GM21619 (cell line): ENCODE data around the gene CDCP1.
"Not testable (repeated sequence)": the region's sequence is repeated elsewhere in the genome, so short reads cannot be mapped to it uniquely, and the experiment has no call there.

Source experiments
- ATAC-seq: cut with Tn5 transposase; IDR thresholded peaks from one replicate; pipeline ENCODE4 v1.9.1; 2021; ENCODE audit not compliant: unreplicated experiment

CDCP1 gene

DNA sequence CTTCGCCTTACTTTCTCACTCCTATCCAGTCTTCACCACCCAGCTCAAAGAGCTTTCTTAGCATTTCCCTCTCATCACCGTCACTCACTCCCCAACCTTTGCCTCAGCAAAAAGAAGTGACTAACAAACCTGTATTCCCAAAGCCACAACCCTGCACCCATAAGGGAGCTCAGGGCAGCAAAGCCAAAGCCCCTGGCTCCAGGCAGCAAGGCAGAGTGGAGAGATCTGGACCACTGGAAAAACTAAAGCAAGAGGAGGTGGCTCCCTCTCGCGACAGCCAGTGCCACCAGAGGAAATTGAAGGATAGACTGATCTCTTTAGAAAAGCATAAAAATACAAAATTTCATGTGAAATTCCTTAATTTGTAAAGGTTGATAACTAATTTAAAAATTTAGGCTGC, 25.1 kb upstream of the CDCP1 start:
- ATAC-seq, result no peak

DNA sequence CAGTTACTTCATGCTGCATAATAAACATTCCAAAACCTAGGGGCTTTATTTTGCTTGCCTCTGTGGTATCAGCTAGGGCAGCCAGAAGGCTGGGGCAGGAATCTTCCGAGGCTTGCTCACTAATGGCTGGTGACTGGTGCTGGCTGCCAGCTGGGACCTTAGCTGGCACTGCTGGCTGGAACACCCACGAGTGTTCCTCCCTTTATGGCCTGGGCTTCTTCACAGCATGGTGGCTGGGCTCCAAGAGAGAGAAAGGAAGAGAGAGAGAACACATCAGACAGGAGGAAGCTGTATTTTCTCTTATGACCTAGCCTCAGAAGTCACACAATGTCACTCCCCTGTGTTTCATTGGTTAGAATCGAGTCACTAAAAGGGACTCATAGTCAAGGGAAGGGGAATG, 23.9 kb upstream of the CDCP1 start:
- ATAC-seq, result no peak

DNA sequence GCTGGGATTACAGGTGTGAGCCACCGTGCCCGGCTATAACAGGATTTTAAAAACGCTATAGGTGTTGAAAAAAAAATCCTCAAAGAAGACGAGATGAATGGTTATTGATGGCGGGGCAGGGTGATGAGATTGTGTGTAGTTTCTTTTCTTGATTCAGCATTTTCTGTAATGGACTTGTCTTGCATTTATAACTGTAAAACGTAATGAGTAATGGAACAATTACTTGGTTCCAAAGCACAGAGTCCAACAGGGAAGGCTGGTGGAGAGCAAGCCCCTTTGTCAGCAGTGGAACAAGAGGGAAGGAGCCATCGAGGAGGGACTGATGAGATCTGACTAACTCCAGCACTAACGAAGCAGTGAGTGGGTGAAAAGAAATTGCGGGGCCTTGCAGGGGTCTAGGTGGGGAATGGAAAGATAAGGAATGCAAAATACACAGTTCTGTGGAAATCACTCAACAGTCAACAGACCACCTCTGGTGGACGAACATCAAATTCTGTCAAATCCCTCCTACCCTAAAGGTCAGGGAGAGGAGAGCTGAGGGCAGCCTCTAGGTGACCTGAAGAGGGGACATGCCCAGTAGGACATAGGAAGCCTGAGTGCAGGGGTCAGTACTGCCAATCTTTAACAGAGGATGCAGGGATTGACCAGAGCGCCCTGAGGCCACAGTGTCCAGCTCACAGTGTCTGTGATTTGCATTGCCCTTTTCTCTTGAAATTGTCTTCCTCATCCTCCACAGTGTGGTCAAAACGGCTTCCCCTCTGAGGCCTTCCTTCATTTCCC, 23.1 kb upstream of the CDCP1 start:
- no peak for ATAC-seq

DNA sequence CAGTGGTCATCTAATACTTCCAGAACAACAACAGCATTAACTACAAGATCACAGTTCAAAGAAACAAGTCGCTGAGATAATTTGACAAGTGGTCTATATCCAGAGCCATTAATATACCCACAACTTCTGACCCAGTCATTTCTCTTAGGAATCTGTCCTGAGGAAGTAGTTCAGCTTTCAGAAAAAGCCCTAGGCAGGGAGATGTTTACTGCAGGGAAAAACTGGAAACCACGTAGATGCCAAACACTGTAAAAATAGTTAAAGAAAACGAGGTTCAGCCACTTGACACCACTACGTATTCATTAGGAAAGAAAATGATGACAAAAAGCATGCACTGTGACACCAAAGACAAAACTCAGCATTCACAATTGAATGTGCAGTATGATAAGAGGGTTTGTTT, 22.3 kb upstream of the CDCP1 start:
- no peak for ATAC-seq

DNA sequence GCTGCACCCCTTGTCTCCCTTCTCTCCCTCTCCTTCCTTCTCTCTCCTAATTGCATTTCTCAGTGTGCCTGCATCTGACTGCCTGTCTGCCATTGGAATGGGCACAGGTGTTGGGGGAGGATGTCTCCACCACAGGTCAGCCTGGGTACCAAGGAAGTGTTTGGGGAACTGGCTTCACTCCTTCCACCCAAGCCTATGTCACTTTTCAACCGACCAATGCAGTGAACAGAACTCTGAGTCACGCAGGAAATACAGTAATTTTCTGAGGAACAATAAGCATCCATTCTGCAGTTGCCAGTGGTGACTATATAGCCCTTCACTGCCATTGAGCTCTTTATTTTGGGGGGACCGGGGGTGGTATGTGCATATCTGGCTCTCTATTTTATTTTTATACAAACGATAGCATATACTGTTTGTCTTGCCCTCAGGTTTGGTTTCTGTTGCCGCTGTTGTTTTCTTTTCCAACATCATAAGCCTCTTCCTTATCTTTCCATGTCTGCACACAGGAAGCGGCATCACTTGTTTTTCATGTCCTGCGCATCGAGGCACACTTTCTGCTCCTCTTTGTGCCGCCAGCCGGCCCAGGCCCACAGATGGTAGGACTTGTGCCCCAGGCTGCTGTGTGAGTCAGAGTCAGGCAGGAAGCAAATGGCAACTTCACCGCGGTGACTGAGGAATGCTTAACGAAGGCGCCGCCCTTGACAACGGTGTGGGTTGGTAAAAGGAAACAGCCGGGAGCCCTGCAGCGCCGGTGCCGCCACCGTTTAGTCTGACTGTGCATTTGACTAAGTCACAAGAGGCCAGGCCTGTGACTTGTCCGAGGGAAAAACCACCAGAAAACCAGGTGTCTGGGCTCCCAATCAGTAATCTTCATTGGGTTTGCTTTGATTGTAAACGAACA, 21.1 kb upstream of the CDCP1 start:
- peak; percentile 88 for ATAC-seq

DNA sequence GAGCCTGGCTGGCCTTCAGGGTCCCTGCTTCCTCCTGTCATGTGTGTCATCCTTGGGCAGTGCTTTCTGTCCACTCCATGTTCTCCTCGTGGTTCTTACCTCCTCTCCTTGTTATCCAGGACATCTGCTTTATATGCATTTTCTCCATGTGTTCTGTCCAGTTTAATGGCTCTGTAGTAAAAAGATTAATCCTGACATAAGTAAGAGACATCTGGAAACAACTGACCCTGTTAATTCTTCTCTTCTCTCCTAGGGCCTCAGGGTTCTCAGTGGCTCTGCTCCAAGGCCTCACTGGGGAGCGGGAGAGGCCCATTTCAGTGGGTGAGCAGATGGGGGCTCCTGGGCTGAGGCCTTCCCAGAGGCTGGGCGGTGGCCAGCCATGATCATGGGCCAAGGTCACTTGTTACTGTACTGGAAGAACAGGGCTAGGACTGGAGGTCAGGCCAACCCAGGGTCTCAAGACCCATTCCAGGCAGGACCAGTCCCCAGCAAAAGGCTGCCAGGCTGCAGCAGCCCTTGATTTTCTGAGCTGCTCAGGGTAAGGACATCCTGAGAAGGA, 20.2 kb upstream of the CDCP1 start:
- no peak for ATAC-seq

DNA sequence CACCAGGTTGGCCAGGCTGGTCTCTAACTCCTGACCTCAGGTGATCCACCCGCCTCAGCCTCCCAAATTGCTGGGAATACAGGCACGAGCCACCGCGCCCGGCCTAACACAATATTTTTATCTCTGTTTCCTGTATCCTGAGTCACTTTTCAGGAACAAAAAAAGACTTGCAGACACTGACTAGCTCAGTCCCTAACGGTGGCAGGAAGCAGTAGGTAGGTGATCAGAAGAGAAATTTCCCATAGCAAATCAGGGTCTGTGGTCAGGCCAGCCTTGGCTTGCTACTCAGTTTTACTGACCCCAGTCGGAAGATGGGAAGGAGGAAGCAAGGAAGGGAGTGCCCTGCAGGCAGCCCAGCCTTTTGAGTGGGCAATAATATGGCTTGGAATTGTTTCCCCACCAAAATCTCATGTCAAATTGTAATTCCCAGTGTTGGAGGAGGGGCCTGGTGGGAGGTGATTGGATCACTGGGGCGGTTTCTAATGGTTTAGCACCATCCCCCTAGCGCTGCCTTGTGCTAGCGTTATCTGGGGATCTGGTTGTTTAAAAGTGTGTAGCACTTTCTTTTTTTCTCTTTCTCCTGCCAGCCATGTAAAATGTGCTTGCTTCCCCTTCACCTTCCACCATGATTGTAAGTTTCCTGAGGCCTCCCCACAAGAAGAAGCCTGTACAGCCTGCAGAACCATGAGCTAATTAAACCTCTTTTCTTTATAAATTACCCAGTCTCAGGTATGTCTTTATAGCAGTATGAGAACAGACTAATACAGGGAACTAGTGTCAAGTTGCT, 19.5 kb upstream of the CDCP1 start:
- no peak for ATAC-seq

DNA sequence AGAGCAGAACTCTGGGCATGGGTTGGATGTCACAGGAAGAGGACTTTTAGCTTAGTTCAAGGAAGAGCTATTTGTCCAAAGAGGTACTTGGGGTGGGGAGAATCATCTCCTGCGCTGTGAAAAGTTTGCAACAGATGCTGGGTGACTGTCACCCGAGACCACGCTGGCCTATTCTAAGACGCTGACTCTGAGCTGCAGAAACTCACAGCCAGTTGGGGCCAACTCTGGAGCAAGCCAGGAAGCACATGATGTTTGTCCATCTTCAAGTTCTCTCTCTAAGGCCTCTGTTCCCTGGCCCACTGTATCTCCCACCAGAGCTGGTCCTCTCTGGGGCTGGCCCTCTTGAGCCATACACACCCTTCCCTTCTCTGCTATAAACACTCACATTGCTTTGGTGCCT, 17.9 kb upstream of the CDCP1 start:
- ATAC-seq, result no peak

DNA sequence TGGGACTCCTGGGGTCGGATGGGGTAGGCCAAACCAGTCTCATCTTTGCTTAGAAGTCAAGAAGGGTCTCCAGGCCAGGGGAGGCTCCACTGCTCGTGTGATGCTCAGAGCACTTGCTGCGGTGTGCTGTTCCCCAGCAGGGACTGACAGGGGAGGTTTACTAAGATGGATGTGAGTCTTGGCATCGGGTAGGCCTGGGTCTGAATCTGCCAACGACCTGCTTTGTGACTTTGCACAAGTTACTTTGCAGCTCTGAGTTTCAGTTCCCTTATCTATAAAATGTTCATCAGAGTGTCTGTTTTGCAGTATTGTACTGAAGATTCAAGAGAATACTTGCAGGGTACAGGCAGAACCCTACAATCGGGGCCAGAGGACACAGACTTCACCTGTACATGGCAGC, 17.3 kb upstream of the CDCP1 start:
- ATAC-seq, result no peak

DNA sequence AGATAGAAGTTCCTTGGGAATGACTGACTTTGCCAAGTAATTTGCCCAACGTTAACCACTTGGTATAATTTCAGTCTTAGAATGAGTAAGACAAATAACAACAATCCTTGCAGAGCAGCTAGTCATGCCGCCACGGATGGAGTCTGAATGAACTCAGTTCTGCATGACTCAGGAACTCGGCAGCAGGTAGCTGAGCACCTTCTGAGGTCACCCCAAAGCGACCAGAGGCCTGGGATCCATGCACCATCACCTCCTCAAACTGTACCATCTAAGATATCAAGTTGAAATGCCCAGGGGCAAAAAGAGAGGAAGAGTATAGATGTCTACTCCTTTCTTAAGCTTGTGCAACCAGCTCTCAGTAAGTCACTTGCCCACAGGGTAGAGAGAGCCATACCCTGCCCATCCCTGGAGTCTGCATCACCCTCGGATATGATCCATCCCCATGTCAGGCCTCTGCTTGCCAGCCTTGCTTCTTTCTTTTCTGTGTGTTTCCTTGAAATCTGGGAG, 8.5 kb upstream of the CDCP1 start:
- no peak for ATAC-seq

DNA sequence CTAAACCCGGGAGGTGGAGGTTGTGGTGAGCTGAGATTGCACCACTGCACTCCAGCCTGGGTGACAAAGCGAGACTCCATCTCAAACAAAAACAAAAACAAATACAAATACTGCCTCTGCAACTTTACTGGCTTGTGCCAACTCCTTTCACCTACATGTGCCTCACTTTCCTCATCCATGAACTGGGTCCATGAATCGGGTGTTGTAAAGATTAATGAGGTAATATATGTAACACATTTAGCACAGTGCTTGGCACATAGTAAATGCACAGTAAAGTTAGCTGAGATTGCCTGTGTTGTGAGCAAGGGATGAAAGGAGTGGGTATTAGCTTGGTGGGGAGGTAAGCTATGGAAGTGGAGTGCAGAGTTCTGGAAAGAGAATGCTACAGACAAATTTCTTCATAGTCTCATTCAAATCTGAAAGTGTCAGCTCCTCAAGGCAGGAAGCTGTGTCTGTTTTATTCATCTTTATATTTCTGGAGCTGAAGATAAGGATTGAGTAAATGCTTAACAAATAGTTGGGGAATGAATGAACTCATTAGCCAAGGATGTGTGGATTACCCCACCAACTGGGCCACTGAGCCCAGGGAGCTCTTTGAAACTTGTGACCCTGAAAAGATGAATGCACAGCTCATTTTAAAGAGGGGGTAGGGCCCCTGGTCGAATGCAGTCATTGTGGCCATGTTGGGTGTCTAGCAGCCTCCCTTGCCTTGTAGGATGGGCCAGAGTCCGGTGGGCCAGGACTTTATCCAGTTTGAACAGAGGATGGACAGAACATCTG, 7.7 kb upstream of the CDCP1 start:
- ATAC-seq, result no peak

DNA sequence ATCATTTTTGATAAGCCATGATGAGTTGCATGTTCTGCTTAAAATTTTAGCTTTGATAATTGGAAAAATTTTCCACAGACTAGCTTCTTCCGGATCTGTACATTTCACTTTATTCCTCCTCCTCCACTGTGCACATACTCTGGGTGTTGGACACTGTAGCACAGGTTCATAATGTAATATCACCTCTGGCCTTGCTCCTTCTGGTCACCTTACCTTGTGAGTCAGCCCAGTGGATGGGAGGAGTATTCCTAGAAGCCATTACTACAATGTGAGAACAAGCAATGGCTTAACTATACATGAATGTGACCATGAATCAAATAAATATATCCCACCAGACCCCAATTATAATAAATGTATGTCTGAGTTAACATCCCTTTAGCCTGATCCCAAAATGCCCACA, 6.1 kb upstream of the CDCP1 start:
- ATAC-seq, result no peak

DNA sequence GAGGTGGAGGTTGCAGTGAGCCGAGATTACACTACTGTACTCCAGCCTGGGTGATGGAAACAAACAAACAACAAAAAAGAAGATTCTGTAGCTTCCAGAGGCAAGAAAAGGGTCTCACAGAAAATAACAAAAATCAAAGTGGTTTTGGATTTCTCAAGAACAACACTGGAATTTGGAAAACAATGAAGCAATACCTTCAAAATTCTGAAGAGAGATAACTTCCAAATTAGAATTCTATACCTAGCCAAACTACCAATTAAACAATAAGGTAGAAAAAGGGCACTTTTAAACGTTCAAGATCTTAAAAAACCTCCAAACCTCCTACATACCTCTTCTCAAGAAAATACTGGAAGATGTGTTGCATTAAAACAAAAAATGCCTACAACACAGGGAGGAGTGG, 4.9 kb upstream of the CDCP1 start:
- no peak for ATAC-seq

DNA sequence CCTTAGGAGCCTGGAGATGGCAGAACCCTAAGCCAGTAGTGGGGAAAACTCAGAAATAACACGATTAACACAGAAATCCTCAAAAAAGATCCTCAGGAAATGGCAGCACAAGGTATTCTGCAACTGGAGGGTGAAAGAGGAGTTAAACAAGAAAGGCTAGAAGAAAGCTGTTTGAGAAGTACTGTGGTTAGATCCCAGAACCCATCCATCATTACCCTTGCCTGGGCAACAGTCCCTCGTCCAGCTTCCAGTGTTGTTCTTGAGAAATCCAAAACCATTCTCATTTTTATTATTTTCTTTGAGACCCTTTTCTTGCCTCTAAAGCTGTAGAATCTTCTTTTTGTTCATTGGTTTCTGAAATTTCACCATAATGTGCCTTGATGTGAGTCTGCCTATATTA, 2.7 kb upstream of the CDCP1 start:
- ATAC-seq, result no peak

DNA sequence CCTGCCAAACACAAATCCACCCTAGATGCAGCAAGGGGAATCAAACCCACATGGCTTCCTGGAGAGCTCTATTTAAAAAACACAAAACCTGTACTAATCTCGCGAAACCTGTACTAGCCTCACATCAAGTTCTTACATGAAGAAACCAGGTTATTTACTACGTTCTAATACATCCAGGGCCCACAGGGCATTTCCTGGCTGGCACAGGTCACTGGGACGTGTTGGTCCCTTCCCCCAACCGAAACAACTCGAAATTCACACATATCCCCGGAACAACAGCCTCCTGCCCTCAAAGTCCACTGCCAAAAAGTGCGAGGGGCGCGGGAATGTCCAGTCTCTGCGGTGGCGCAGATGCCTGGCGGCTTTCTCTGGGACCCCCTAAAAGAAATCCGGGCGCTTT, 955 bp downstream of the CDCP1 start:
- no peak for ATAC-seq

DNA sequence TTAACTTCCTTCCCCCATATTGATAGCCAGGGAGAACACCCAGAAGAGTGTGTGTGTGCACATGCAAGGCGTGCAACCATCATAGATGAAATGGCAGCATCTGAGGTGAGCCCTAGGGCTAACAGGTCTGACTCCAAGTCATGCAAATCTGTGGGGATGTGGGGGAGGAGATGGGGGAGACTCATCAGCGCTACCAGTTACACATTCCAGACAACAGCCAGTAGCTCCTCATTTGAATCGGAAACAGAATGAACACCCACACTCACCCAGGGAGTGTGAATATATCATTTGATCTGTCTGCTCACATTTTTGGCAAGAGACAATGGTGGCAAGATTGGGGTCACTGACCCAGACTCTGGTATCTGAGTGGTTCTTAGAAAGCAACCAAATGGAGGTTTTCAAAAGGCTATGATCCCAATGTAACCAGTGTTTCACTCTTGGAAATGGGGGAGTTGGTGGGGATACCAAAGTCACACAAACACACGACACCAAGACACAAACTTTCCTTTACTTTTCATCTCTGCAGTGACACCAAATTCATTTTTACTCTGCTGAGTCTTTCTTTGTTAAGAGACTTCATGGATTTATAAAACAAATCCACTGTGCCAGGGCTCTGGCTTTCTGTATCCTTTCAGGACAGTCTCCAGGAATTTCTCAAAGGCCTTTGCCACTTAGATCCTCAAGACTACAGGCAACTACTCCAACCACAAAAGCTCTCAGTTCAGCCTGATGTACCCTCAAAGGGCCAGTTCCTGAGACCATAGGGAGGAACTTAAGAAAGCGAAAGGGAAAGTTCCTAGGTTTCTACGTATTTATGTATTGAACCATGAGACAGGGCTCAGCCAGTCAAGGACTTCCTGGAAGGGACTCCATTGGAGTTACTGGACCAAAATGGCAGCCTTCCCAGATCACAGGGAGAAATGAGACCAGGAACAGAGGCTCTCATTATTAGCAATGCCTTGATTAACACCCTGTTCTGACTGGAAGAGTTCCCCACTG, 2.2 kb downstream of the CDCP1 start:
- peak; percentile 56 for ATAC-seq

DNA sequence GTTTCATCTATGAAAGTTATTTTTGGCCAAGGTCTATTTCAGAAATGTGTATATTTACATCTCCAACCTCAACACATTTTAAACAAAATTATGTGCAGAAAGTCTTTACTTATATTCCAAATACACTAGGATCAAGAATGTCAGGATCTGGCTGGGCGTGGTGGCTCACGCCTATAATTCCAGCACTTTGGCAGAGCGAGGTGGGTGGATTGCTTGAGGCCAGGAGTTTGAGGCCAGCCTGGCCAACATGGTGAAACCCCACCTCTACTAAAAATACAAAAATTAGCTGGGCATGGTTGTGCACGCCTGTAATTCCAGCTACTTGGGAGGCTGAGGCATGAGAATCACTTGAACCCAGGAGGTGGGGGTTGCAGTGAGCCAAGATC, 5.4 kb downstream of the CDCP1 start:
- ATAC-seq, result not testable (repeated sequence)

DNA sequence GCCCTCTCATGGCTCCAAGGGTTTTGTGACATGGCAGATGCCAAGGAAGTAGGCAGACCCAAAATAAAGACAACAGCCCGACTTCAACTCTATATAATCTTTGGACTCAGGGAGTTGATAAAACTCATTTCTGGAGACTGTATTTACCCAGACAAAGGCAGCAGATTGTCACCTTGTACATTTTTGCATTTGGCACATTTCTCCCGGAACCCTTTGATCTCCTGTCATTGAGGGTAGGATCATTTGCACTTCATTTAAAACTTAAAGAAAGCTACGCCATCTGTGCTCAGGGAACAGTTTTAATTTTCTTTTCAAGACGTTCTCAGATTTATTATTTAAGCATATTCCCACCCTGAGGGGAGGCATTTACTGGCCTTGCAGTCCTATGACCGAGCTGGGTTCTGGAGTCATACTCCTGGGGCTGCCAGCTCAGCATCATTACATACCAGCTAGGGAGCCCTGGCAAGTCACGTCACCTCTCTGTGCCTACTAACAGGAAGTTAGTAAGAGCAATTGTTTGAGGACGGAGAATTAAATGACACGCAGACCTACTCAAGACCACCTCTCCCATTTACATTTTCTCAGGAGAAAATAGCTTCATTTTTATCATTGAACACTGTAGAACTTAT, 5.9 kb downstream of the CDCP1 start:
- no peak for ATAC-seq
